Fibroblast of pulmonary artery (primary cell): ENCODE results near the gene SLC30A4.

Experiments
- DNase-seq: peaks from one replicate; pipeline ENCODE4 v3.0.0-alpha.2; 2010; ENCODE audit warnings: low read depth
- H3K4me3 ChIP-seq: replicated peaks from 2 replicates; pipeline ENCODE4 v1.5.1; 2011; ENCODE audit warnings: low read depth, mild to moderate bottlenecking, control low read depth, low read length, moderate library complexity
- TF ChIP-seq, protein P1 (sequence below): IDR thresholded peaks from 2 replicates; pipeline ENCODE4 v1.5.1; 2011; ENCODE audit warnings: mild to moderate bottlenecking, control low read depth, low read length, inconsistent platforms; ENCODE audit errors: missing control alignments

Gene SLC30A4, protein sequence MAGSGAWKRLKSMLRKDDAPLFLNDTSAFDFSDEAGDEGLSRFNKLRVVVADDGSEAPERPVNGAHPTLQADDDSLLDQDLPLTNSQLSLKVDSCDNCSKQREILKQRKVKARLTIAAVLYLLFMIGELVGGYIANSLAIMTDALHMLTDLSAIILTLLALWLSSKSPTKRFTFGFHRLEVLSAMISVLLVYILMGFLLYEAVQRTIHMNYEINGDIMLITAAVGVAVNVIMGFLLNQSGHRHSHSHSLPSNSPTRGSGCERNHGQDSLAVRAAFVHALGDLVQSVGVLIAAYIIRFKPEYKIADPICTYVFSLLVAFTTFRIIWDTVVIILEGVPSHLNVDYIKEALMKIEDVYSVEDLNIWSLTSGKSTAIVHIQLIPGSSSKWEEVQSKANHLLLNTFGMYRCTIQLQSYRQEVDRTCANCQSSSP

DNA sequence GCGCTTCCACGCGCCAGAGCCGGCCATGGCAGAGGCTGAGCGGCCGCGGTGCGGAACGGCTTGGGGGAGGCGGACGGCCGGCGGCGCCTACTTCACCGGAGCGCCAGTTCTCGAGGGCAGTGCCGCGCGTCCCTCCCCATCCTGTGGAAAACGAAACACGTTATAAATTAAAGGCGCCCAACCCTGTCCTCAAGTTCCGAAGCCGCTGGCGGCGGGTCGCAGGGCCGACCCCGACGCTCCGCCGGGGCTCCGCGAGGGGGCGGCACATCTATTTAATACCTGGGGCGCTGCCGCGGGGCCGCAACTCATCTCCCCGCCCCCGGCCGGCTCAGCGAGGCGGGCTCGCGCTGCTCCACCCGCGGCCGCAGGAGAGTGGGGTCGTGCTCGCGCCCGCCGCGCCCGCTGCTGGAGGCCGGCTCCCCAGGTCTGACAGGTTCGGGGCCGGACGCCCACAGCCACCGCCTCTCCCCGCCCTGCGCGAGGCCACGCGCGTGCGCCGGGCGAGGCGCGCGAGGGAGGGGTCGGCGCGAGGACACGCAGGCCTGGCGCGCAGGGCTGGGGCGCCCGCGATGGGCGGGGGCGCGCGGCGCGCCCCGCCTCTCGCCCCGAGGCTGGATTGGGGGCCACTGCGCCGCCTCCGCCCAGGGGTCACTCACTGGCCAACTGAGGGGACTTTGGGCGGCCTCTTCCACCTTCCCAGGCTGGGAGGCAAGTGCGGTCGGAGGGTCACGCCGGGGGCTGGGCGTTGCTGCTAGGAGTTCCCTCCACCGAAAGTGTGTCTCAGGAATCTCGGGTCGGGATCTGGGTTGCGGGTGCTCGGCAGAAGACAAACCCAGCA is at the start of gene SLC30A4:
TSS of gene SLC30A4 (minus strand) at position 428 of the 838 bp plus-strand sequence. CDS start at position 27, 401 bp downstream.
- peak within 1 kb of the TSS; percentile 59 for H3K4me3 ChIP-seq
- DNase-seq: peak; percentile 57
- TF ChIP-seq, protein P1, sequence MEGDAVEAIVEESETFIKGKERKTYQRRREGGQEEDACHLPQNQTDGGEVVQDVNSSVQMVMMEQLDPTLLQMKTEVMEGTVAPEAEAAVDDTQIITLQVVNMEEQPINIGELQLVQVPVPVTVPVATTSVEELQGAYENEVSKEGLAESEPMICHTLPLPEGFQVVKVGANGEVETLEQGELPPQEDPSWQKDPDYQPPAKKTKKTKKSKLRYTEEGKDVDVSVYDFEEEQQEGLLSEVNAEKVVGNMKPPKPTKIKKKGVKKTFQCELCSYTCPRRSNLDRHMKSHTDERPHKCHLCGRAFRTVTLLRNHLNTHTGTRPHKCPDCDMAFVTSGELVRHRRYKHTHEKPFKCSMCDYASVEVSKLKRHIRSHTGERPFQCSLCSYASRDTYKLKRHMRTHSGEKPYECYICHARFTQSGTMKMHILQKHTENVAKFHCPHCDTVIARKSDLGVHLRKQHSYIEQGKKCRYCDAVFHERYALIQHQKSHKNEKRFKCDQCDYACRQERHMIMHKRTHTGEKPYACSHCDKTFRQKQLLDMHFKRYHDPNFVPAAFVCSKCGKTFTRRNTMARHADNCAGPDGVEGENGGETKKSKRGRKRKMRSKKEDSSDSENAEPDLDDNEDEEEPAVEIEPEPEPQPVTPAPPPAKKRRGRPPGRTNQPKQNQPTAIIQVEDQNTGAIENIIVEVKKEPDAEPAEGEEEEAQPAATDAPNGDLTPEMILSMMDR: peak; percentile 20

DNA sequence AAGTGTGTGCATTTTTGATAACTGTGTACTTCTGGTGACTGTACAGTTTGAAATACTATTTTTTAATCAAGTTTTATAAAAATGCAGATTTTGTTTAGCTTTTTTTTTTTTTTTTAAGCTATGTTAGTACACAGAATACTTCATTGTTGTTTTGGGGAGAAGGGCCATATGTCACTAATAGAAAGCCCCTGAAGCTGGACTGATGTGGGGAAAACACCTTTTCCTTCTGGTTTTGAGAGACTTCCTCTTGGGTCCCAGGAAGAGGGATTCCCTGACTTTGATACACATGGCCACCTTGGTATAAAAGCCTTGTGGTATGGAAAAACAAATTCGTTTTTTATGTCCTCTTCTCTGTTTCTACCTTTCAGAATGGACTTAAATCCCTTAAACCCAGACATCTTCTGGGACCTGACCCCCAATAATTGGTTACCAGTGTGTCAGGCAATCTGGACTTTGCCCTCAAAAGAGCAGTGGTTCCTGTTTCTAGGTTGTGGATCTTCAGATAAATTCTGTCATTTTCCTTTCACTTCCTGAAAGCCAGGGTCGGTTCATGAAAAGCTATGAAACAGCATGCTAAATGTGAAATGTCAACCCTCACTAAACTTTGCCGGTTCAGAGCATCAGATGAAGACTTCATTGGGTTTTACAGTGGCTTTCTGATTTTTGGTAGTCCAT is 33.5 kb upstream of the SLC30A4 start:
- DNase-seq: no peak
- H3K4me3 ChIP-seq: no peak overlapping the region
- TF ChIP-seq, protein P1: no peak

DNA sequence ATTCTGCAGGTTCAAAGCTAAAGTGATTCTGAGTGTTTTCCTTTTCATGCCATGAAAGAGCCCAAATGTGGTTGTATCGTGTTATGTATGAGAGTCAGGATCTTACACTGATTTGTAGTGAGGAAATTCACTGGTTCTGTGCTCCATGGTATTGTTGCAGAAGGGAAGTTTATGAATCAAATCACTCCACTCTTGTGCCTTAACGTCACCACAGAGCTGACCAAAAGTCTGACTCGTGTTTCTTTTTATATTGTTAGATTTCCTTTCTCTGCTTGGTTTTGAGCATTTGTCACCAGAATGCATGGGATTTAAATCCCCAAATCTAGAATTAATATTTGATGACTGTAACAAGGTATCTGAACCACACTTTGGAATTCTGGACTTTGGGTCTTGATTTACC is 29.1 kb upstream of the SLC30A4 start:
- DNase-seq: peak; percentile 7
- no peak overlapping the region for H3K4me3 ChIP-seq
- TF ChIP-seq, protein P1: no peak

DNA sequence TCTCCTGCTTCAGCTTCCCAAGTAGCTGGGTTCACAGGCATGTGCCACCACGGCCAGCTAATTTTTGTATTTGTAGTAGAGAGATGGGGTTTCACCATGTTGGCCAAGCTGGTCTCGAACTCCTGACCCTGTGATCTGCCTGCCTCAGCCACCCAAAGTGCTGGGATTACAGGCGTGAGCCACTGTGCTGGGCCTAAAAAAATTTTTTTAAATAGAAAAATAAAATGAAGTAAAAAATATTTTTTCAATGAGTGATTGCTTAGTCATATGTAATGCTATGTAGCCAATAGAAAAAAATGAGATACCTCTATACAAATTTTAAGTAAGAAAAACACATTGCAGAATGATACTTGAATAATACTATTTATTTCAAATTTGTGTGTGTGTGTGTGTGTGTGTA is 27.9 kb upstream of the SLC30A4 start:
- TF ChIP-seq, protein P1: no peak
- peak; percentile 13 for DNase-seq
- no peak overlapping the region for H3K4me3 ChIP-seq

DNA sequence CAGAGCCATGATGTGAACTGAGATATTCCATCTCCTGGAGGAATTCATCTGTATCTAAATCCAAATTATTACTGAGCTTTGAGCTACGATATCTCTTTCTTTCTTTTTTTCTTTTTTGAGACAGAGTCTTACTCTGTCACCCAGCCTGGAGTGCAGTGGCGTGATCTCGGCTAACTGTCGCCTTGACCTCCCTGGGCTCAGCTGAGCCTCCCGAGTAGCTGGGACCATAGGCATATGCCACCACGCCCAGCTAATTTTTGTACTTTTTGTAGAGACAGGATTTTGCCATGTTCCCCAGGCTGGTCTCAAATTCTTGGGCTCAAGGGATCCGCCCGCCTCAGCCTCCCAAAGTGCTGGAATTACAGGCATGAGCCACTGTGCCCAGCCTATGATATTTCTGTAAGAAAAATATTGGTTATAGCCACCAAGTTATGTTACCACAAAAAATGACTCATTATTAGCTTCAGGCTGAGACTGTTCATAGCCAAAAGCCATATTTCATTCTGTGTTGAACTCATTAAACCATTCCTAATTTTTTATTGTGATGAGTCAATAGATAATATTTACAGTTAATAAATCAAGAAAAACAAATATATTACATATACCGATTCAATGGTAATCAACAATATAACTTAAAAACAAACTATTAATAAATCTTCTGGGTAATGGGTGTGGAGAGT is 27.1 kb upstream of the SLC30A4 start:
- H3K4me3 ChIP-seq: no peak overlapping the region
- TF ChIP-seq, protein P1: no peak
- peak; percentile 5 for DNase-seq
